OCI-LY3 (cell line): ENCODE data around the gene NAA11.

Experiments
- CTCF ChIP-seq: fragments of 200-600, 300-600 bp; sonication (generic); IDR thresholded peaks from 2 replicates; pipeline ENCODE4 v1.5.1; 2014; ENCODE audit warnings: antibody characterized with exemption, low read length, low read depth
- EZH2phosphoT487 ChIP-seq: fragments of 200-600 bp; shearing (Covaris generic); IDR thresholded peaks from 2 replicates; pipeline ENCODE4 v1.6.1; 2018; ENCODE audit warnings: antibody characterized with exemption, mixed run types, low read depth

DNA sequence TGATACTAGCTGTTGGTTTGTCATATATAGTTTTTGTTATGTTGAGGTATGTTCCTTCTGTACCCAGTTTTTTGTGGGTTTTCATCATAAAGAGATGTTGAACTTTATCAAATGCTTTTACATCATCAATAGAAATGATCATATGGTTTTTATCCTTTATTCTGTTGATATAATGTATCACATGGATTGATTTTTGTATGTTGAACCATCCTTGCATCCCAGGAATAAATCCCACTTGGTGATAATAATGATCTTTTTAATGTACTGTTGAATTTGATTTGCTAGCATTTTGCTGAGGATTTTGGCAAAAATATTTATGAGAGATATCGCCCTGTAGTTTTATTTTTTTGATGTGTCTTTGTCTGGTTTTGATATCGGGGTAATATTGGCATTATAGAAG is 22.5 kb upstream of the NAA11 start:
- no peak for TF ChIP-seq CTCF
- no peak for TF ChIP-seq EZH2phosphoT487
